Amniotic stem cell (primary cell): ENCODE measurements around the gene PADI1.

Experiments
- DNase-seq: peaks from one replicate; lab custom pipeline; 2025; lab: John Stamatoyannopoulos, UW

Gene PADI1, protein sequence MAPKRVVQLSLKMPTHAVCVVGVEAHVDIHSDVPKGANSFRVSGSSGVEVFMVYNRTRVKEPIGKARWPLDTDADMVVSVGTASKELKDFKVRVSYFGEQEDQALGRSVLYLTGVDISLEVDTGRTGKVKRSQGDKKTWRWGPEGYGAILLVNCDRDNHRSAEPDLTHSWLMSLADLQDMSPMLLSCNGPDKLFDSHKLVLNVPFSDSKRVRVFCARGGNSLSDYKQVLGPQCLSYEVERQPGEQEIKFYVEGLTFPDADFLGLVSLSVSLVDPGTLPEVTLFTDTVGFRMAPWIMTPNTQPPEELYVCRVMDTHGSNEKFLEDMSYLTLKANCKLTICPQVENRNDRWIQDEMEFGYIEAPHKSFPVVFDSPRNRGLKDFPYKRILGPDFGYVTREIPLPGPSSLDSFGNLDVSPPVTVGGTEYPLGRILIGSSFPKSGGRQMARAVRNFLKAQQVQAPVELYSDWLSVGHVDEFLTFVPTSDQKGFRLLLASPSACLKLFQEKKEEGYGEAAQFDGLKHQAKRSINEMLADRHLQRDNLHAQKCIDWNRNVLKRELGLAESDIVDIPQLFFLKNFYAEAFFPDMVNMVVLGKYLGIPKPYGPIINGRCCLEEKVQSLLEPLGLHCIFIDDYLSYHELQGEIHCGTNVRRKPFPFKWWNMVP

DNA sequence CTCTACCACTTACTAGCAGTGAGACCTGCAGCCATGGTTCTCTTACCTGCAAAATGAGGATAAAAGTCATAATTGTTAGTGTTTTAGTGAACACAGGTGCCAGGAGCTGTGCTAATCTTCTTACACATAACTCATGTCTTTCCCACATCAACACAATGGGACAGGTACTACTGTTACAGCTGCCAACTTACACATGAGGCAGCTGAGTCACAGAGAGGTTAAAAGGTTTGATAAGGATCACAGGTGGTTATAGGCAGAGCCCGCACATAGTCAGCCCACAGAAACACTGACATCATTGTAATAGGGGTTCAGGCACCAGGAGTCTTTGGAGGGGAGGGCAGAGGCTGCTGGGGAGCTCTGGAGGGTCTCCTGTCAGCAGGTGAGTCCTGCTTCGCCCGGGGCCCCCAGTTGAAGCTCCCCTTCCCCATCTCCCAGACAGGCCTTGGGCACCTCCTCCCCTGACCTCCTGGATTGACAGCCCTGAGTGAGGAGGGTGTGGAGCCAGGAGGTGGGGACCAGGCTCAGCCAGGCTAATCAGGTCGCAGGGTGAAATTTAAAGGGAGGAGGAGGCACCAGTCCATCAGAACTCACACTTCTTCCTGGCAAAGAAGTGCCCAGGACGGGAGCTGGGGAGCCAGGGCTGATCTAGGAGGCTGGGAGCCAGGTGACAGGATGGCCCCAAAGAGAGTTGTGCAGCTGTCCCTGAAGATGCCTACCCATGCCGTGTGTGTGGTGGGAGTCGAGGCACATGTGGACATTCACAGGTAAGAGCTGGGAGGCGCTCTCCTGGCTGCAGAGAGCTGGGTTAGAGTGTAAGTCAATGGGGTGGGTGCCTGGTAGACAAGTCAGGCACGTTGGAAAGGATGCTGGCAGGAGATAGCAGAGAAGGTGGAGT lies at the start of gene PADI1:
TSS of gene PADI1 (plus strand) at position 583 of the 895 bp plus-strand sequence. CDS start at position 673, 90 bp downstream.
- DNase-seq, result no peak

DNA sequence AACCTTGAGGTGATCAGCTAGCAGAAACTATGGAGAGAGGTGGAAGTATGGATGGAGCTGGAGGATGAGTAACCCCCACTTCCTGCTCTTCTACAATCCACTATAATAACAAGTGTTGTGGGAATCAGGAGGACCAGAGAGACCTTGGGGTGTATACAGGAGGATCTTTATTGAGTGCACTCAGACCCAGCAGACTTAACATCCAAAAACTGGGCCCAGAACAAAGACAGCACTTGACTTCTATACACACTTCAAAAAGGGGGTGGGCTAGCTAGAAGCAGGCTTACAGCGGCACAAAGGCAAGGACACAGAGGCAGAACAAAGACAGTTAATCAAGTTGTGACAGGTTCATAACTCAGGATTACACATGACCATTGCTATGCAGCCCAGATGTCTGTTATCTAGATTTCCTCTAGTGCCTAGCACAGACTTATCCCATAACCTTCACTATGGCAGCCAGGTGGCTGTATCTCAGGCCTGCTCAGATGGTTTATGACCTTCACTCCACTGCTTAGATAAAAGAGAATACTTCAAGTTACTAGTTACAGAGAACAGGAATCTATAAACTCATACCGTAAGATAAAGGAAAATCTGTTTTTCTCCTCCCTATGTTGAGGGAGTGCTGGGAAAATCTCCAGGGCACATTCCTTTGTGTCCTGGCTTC lies 49.5 kb upstream of the PADI1 start:
- DNase-seq, result no peak

DNA sequence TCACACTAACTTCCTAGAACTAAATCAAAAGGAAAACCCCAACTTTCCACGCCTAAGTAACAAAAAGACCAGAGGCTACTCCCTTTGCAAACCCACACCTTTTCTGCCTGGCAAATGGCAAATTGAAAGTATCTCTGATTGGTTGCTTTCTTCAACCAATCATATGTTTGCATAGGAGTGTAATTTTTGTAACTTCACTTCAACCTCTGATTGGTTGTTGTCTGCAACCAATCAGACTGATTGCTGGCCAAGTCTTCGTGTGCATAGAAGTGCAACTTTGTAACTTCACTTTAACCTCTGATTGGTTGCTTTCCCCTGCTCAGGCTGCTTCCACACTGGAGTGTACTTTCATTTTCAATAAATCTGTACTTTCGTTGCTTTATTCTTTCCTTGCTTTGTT lies 48.8 kb upstream of the PADI1 start:
- DNase-seq, result no peak

DNA sequence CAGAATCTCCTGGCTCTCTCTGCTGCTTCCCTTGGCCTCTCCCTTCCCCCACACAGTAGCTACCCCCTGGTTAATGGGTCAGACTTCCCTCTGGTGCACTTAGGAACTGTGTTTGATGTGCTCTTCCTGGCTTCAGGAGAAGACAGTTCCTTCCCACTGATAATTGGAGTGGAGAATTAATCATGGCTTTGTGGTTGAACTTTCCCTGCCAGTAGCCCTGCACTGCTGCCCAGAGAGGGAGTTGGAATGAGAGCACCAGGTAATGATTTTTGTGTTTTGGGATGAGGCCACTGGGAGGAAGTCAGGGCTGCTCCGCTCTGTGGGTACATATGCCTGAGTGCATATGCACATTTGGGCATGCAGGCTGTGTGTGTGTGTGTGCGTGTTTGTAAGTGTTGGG lies 46.0 kb upstream of the PADI1 start:
- DNase-seq, result no peak

DNA sequence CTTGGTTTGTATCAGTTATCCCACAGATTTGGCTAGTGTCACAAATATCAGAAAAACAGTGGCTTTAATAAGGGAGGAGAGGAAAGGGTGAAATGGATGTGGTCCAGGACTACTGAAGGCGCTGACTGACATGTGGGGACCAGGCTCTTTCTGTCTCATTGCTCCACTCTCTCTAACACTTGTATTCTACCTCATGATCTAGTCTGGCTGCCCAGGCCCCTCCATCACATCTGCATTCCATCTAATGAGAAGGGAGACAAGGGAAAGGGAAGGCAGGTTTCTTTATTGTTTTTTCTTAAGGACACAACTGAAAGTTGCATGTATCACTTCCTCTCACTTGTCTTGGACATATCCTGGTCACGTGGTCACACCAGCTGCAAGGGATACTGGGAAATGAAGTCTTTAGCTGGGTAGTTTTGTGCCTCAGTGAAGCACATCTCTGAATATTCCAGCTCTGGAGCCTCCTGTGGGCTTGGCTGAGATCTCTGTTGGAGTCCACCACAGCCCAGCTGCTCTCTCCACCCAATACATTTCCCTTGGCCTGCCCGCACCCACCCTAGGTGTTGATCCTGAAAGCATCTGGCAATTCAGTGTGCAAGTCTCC lies 43.7 kb upstream of the PADI1 start:
- no peak for DNase-seq

DNA sequence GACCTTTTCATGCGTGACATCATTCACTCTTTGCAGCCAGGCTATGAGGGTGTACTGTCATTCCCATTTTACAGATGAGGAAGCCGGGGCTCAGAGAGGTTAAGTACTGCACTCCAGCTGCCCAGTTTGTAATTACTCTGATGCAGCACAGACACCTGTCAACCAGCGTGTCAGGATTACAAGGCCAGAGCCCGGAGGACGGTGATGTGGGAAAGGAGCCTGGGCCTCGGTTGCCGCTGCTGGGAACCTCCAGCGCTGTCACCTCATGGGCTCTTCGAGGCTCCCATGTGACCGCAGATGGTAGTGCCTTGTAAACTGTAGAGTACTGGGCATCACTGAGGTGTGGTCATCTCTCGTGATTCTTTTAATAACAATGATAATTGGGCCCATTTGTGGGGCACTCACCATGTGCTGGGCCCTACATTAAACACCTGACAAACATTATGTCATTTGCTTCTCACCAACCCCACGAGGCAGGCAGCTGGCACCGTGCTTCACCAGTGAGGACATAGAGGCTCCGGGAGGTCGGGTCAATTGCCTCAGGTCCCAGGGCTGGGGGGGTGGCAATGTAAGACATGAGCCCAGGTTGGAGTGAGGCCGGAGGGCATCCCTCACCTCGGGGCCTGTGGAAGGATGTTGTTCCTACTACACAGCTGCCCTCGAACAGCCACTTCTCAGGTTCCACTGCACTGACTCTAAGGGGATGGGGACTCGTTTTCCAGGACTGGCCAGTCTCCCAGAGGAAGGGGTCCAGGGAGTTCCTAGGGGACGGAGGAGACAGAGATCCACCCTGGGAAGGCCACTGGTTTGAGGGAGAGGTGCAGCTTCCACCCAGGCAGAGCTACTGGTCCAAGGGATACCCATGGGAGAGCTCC lies 42.8 kb upstream of the PADI1 start:
- DNase-seq, result no peak

DNA sequence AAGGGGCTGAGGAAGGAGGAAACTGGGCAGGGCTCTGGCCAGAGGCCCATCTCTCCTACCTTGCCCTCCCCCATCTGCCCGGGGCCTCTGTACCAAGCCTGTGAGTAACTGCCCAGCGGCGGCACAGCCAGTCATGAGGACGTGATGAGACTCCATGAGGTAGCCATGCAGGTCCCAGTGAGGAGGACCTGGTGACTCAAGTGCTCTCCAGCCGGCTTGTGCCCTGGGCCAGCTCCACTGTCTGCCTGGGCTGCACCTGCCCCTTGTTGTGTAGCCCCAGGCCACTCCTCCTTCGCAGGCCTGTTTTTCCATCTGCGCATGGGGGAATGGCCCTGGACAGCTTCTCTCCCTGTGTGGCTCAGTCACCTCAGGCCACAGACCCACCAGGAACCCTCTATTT lies 42.0 kb upstream of the PADI1 start:
- no peak for DNase-seq

DNA sequence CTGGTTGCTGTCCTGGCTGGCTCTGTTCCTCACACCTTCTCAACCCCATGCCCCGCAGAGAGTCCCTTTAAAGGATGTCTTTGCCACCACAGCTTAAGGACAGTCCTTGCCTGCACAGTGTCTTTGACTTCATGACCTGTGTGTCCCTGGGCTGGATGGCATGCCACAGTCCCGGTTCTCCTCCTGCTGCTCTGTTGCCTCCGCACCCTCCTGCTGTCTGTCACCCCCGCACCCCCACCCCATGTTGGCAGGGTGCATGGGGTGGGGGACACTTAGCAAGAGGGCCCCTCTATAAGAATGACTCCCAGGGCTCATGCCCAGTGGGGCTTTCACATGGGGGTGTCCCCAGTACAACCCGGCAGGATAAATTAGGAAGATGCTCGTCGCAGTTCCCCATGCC lies 41.6 kb upstream of the PADI1 start:
- DNase-seq, result no peak

DNA sequence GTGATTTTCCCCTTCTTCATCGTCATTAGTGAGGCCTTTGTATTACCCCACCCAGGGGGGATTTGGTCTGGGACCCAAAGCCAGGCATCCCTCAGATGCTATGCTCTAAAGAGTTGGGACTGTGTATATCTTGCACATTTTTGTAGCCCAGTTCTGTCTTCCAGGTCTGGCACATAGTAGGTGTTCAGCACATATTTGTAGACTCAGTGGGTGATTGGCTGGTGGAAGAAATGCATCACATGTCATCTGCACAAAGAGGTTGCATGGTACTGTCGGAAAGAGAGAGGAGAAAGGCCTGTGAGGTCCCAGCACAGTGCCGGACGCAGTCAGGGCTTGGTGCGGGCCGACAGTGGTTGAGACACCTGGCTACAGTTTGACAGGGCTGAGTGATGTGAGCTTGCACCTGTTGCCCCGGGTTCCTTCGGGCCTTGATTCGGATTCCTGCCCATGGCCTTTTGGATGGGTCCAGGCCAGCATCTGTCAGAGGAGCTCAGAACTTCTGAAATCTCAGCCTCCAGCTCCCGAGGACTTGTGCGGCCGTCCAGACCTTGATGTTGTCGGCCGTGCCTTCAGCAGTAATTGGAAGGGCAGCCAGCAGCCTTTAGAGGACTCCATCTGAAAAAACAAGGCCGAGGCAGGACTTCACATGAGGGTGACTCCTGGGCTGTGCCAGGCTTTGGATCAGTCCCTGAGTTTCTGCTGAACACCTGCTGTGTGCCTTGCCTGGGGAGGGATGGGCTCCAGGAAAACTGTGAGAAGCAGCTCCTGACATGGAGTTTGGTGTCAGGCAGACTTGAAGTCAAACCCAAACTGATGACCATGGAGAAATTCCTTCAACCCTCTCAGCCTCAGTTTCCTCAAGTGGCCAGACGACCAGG lies 40.9 kb upstream of the PADI1 start:
- DNase-seq, result no peak

DNA sequence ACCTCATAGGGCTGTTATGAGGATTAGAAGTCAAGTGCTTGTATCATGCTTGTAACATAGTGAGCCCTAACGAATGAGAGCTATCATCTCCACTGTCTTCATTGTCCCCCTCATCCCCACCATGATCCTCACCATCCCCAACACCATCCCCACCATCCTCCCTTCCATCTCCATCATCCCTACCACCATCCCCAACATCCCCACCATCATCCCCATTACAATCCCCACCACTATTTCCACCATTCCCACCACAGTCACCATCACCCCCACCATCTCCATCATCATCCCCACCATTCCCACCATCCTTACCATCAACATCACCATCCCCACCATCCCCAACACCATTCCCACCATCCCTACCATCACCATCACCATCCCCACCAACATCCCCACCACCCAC lies 39.1 kb upstream of the PADI1 start:
- no peak for DNase-seq

DNA sequence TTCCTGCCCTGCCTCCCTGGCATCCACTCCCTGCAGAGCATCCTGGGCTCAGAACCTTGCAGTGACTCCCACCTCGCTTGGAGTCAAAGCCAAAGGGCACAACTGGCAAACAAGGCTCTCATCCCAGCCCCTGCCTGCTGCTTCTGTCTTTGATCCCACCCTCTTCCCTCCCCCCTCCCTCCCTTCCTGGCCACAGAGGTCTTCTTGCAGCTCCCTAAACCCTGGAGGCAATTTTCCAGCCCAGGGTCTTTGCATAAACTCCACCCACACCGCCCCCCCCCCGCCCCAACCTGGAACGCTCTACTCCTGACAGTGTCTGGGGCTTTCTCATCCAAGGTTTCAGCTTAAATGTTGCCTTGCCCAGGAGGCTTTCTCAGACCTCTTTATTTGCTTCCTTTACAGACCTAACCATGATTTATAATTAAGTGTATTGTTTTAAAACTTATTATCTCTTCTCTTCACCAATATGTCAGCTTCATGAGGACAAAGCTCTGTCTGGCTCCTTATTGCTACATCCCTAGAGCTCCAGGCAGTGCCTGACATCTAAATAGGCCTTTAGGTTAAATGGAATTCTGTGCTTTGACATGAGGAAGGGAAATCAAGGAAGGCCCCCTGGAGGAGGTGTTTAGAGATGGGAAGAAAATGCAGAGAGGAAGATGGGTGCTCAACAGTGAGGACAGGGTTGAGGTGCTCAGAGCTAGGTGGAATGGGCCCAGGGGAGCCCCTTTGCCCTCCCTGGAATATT lies 37.7 kb upstream of the PADI1 start:
- no peak for DNase-seq

DNA sequence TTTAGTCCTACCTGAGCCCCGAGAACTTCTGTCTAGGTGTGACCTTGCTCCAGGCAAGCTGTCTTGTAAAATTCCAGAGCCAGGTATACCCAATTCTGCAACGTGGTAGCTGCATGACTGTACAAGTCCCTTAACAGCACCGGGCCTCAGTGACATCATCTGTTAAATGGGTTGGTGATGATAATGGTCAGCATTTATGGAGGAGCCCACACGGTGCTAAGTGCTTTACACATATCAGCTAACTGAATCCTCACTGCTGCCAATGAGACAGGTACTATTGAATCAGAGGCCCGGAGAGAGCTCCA lies 37.2 kb upstream of the PADI1 start:
- no peak for DNase-seq

DNA sequence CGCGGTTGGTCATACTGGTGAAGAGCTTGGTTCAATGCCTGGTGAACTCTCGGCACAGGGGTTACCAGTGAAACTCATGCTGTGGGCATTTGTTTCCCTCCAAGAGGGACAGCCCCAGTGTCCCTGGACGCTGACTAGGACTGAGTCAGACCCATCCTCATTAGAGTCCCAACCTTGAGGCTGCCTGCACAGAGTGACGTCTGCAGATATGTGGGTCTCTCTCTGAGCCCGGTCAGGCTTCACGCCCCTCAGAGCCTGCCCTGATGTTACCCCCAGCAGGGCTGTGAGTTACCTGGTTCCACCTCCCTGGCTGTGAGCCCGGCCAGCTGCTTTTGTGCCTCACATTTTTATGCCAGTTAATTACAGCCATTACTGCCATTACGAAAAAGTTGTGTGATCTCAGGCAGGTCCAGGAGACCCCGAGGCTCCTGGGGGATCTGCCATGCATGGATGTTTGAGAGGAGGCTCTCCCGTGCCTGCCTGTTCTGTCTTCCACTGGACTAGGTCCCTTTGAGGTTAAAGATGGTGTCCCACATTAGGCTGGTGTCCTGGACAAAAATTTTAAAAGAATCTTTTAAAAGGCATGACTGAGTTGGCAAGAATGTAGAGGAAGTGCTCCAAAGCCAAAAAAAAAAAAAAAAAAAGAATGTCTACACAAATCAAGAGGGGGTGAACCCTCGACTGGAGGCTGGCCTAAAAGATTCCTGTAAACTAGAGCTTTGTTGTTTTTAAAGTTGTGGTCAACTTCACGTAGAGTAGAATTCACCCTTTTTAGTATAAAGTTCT lies 36.6 kb upstream of the PADI1 start:
- peak; percentile 44 for DNase-seq

DNA sequence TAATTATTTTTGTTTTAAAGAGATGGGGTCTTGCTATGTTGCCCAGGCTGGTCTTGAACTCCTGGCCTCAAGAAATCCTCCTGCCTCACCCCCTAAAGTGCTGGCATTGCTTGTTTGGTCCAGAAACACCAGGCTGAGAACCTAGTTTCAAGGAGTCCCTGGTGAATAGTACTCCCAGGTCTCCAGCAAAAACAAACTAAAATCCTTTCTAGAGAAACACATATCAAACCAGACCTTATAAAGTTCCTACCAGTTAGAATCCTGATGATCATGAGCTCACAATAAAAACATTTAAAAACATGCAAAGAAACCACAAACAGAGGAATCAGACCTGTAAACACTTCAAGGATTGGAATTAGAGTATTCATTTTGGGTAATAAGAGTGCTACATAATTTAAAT lies 34.4 kb upstream of the PADI1 start:
- no peak for DNase-seq

DNA sequence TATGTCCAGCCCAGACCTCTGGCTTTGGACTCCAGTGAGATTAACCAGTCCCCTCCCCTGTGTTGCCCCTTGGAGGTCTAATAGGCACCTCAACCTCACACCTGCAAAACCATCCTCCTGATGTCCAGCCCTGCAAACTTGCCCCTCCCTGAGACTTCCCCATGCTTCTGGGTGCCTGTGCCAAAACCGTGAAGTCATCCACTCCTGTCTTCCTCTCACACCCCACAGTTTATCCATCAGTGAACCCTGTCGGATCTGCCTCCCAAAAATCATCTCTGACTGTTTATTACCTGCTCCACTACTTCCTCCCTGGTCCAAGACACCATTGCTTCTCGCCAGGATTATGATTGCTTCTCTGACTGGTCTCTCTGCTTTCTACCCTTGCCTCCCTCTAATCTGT lies 31.7 kb upstream of the PADI1 start:
- DNase-seq, result no peak

DNA sequence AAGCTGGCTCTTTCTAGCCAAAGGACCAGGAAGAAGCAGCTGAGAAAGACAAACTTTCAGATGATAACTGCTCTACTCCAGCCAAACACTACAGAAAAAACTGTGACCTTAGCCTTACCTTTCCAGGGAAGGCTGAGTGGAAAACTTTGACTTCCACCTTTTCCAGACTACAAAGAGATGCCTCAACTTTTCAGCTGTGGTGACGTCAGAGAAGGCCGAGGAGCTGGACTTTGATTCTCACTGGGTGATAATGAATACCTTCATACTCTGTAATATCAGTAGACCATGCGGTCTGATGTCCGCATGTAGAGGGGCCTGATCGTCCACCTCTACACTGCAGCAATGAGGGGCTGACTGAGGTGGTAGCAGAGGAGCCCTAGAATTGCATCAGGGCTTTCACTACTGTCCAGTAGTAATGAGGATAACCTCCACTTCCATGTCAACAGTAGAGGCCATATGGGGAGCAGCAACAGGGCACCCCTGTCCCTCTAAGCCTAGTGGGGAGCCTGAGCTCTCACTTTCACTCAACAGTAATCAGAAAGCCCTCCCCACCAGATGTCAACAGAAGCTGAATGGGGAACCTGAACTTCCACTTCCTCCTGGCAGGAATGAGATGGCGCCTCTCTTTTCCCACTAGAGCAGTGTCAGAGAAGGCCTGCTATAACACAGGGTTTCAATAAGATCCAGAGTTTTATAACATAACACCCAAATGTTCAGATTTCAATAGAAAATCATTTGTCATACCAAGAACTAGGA lies 28.4 kb upstream of the PADI1 start:
- no peak for DNase-seq

DNA sequence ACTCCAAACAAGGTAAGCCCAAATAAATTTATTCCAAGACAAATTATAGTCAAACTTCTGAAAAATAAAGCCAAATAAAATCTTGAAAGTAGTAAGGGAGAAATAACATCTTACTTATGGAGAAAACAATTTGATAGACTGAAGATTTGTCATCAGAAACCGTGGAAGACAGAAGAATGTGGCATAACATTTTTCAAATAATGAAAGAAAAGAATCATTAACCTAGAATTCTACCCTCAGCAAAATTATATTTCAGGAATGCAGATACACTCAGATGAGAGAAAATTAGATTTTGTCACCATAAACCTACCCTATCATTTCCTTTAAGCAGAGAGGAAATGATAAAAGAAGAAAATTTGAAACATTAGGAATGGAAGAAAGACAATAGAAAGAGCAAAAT lies 27.3 kb upstream of the PADI1 start:
- no peak for DNase-seq
